ENCODE data around the gene ANK2. TPM values are rescaled to one million over a fixed set of nuclear protein-coding genes. Genes with fewer than 3 reads are reported as not detected.

The ANK2 gene
- total RNA-seq, 4 donors from 2014 or later, result 74.2 to 127 (median 87.5) TPM

DNA sequence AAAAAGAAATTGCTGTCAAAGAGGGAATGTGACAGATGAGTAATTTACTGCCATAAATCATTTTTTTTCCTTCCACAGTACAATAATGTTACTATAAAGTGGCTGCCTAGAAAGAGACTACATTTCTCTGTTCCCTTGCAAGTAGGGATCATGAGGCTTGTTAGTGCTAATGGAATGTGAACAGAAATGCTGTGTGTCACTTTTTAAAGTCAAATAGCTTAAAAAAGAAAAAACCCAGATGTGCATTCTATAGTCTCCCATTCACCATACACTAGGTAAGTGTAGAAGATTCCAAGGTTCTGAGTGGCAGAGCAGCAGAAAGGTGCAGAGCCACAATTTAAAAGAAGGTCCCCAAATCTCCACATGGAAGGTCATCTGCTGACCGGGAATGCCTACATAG is 383.7 kb downstream of the ANK2 start:
- H3K4me3 ChIP-seq, result no peak overlapping the region
- H3K36me3 ChIP-seq, result no peaks in the 10 kb centered on the region
- peaks cover 3 to 17% of the 10 kb centered on the region in 2 donors for H3K4me1 ChIP-seq
- TF ChIP-seq, protein P1, sequence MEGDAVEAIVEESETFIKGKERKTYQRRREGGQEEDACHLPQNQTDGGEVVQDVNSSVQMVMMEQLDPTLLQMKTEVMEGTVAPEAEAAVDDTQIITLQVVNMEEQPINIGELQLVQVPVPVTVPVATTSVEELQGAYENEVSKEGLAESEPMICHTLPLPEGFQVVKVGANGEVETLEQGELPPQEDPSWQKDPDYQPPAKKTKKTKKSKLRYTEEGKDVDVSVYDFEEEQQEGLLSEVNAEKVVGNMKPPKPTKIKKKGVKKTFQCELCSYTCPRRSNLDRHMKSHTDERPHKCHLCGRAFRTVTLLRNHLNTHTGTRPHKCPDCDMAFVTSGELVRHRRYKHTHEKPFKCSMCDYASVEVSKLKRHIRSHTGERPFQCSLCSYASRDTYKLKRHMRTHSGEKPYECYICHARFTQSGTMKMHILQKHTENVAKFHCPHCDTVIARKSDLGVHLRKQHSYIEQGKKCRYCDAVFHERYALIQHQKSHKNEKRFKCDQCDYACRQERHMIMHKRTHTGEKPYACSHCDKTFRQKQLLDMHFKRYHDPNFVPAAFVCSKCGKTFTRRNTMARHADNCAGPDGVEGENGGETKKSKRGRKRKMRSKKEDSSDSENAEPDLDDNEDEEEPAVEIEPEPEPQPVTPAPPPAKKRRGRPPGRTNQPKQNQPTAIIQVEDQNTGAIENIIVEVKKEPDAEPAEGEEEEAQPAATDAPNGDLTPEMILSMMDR (IDR thresholded peaks at IDR 0.05 in 4 of 5, conservative IDR thresholded peaks at IDR 0.05 in 1 of 5), result no peak
- TF ChIP-seq POLR2A (IDR thresholded peaks at IDR 0.05), result no peak
- intact Hi-C loops (cut with DNase I; ENCODE audit: low total_unique reads), result no loop called here
- ATAC-seq (no peak), DNase-seq (no peak)
- in situ Hi-C loops (cut with MboI; ENCODE audit: low sequenced_read_pairs in 4 of 4), result no loop called here
- no peaks in the 10 kb centered on the region for H3K27me3 ChIP-seq
- H3K9me3 ChIP-seq, result no peaks in the 10 kb centered on the region
- no peak overlapping the region for H3K27ac ChIP-seq

MicroRNAs within 50 kb of the gene (microRNA counts, 767-probe panel; counts per million panel counts)
- 356 to 448 counts per million in 2 donors for microRNA hsa-miR-1243

Small RNA genes within 50 kb of the gene (microRNA-seq; reads per million reads assigned to microRNA genes)
- gene MIR1243 (ENCODE audit: borderline replicate concordance in 2 of 2), result 1.2 to 2.6 reads per million in 2 donors
- 0 reads per million in 2 donors for gene MIR8082 (ENCODE audit: borderline replicate concordance in 2 of 2)
